GM18909 (cell line): ENCODE measurements around the gene NACA2.
"Not testable (repeated sequence)": the region's sequence is repeated elsewhere in the genome, so short reads cannot be mapped to it uniquely, and the experiment has no call there.

Source experiments
- ATAC-seq: cut with Tn5 transposase; IDR thresholded peaks from one replicate; pipeline ENCODE4 v1.9.1; 2021; ENCODE audit warnings: mild to moderate bottlenecking; ENCODE audit not compliant: unreplicated experiment, poor library complexity

Gene NACA2

DNA sequence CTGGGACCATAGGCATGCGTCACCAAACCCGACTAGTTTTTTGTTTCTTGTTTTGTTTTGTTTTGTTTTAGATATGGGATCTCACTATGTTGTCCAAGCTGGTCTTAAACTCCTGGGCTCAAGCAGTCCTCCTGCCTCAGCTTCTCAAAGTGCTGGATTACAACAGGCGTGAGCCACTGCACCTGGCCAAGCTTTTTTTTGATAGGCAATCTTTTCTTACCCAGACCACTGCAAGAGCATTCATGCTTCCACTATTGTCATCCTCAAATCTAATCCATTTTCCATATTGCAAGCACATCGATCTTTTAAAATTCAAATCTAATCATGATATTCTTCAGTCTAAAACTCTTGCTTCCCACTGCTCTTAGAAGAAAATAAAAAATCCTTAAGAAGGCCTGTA is 10.3 kb upstream of the NACA2 start:
- ATAC-seq = no peak

DNA sequence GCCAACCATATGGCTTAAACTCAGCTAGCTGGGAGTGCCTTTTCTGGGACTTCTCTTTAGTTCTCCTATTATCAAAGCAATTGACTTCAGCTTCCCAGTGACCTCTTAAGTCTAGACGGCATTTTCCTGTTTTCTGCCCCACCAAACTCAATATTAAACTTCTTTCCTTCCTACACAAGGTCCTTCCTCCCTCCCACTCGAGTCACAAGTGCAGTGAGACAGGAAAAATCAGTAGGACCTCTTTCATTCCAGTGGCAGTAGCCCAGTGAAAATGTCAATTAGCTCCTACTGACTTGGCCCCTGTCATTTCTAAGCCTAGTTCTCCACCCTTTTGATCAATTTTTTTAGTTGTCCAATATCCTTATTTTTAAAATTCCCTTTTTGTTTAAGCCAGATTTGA is 9.6 kb upstream of the NACA2 start:
- ATAC-seq = no peak

DNA sequence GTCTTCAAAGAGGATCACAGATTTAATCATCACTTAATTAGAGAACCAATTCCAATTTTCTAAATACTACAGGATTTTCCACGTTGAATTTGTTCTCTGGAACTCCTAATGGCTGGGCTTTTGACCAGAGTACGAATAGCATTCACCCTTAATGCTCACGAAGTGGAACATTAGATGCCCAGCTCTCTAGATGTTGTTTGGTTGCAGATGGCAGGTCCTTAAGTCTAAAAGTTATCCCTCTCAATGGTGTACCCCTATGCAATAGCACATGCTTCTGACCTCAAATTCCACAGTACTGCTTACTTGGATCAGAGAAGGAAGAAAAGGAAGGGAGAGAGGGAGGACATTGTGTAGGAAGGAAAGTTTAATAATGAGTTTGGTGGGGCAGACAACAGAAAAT is 8.6 kb upstream of the NACA2 start:
- no peak for ATAC-seq

GRCh38 chr17:61598014-61598413 is 7.0 kb upstream of the NACA2 start:
- no peak for ATAC-seq

DNA sequence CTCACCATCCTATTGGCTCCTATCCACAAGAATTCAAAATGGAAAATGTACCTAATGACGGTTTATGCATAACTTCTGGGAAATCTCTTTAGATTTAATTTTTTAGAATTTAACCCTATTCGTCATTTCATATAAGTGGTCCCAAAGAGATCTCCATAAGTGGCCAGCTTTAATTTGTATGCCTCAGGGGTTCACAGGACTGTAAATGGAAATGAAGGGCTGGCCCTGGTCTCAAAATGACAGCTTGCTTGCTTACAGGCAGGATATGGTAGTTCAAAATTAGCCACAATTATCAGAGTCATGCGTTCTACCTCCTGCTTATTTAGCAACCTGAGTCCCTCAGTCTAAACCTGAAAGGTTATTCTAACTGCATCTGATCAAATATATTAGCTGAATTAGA is 6.6 kb upstream of the NACA2 start:
- ATAC-seq = no peak

DNA sequence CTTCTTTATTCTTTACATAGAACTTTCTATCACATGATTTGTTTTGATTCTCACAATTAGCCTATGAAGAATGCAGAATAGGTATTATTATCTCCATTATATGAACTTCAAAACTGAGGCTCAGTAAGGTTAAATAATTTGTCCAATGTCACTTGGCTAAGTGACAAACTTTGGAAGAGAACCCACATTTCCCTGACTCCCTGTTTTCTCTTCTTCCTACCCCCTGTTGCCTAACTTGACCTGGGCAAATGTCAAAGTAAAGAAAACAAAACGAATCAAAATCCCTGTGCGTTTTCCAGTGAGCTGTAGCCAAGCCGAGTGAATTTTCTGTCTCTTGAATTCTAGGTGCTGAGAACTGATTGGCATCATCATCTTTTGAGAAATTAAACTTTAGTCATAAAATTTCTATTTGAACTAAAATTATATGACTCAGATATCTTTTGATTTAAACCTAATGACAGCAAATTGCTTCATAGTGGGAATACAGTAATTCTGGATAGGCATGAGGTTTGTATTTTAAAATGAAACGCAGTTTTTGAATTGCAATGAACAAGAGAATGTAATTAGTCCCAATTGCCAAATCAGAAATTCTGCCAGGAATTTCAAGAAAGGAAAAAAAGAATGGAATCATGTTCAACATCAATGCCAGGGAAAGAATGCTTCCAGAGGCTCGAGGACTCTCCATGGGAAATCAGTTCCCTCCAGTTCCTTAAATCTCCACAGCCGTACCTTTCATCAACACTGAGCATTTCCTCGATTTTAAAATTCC is 4.6 kb upstream of the NACA2 start:
- ATAC-seq = no peak

GRCh38 chr17:61594294-61594825 is 3.3 kb upstream of the NACA2 start:
- ATAC-seq = no peak

- ATAC-seq = no peak
Measured at GRCh38 chr17:61593426-61593825, 2.4 kb upstream of the NACA2 start.

DNA sequence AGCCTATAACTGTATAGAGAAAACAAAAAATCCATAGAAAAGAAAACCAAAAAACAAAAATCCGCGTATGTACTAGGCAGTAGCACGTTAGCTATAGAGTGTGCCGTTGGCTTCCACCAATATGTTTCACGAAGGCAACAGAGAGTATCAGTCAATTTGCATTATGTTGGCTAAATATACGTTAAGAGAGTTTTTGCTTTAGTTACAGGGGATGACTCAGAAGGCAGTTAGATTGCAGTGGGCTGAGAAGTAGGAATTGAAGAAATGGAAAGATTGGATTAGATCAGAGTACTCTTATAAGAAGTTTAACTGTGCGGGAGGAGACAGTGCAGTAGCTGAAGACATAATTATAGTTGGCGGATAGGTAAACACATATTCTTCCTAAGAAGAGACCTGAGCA is 911 bp upstream of the NACA2 start:
- no peak for ATAC-seq

DNA sequence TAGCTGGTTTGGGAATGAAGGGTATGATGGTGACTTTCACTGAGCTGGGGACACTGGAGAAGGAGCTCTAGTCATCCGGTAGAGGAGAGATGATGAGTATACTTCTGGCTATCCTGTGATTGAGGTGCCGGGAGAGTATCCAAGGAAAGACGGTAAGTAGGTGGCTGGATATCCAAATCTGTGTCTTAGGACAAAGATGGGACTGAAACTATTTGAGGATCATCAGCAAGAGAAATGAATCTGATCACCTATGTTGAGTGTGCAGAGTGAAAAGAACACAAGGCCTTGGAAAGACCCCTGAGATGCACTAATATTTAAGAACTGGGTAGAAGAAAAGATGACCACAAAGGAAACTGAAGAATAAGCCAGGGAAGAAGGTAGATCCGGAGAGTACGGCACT is 1.0 kb downstream of the NACA2 start:
- ATAC-seq = no peak

GRCh38 chr17:61587807-61588660 is 3.0 kb downstream of the NACA2 start:
- no peak for ATAC-seq

DNA sequence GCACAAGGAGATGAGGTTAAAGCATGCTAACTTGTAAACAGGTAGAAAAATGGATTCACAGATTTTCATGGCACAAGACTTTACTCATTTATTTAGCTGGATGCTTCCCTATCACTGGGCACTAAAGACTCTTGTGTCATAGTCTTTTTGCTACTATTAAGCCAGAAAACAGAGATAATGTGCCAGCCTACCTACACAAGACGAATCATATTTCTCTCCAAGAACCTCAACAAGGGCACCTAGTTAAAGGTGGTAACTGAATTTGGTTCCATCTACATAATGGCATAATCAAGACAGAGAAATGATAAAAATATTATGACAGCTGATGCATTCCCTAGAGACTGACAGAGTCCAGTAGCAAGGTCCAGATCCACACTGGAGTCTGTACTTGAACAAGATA is 3.8 kb downstream of the NACA2 start:
- ATAC-seq = no peak

DNA sequence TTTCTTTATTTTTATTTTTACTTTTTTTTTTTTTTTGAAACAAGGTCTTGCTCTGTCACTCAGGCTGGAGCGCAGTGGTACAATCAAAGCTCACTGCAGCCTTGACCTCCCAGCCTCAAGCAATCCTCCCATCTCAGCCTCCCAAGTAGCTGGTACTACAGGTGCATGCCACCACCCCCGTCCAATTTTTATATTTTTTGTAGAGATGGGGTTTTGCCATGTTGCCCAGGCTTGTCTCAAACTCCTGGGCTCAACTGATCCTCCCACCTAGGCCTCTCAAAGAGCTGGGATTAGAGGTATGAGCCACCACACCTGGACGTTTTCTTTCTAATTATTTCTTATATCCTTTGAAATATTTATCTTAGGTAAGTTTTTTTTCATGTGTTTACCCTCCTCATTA is 4.4 kb downstream of the NACA2 start:
- ATAC-seq = not testable (repeated sequence)

- ATAC-seq = no peak
Measured at GRCh38 chr17:61586031-61586566, 4.9 kb downstream of the NACA2 start.

DNA sequence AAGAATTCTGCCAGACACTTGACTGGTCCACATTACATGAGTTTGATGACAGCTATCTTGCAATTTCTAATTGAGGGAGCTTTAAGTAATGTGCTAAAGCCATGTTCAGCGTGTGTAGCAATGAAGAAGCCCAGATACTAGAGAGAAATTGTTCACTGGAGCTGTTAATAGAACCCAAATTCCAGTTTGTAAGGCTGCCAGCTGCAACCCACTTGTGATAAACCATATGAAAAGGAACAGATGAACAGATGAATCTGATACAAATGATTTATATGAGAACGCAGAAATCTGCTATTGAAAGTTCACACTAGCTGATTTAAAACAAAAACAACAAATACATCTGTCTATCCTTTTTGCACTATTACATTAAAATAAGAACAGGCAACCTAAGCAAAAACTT is 6.2 kb downstream of the NACA2 start:
- ATAC-seq = no peak

GRCh38 chr17:61584266-61584665 is 6.8 kb downstream of the NACA2 start:
- no peak for ATAC-seq

DNA sequence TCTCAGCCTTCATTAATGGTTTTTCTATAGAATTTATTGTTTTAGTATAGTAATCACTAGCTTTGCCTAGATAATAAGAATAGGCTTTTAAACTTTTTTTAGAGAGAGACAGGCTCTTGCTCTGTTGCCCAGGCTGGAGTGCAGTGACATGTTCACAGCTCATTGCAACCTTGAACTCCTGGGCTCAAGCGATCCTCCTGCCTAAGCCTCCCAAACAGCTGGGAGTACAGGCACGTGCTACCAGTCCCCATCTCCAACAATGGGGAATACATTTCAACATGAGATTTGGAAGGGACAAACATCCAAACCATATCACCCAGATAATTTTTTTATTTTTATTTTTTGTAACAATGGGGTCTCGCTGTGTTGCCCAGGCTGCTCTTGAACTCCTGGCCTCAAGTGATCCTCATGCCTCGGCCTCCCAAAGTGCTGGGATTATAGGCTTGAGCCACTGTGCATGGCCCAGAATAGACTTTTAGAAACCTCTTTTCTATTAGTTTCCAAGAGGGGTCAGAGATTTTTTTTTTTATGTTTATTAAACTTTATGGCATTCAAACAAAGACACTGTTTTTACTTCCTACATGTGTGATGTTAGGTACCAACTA is 7.3 kb downstream of the NACA2 start:
- ATAC-seq = no peak

DNA sequence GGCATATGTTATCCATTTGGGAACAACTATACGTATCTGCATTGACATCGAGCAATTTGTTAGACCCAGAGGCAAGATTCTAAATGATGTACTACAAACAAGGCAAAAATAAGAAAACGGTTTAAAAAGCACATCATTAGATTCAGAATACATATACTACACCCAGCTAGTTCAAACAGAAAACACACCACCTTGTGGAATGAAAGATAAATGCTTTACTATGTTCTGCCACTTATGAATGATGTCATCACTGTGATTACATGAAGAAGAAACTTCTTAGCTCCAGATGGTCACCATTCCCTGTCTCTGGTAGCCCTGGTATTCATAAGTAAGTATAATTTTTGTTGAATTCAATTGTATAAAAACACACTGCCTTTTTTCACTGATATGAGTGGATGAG is 7.8 kb downstream of the NACA2 start:
- no peak for ATAC-seq

DNA sequence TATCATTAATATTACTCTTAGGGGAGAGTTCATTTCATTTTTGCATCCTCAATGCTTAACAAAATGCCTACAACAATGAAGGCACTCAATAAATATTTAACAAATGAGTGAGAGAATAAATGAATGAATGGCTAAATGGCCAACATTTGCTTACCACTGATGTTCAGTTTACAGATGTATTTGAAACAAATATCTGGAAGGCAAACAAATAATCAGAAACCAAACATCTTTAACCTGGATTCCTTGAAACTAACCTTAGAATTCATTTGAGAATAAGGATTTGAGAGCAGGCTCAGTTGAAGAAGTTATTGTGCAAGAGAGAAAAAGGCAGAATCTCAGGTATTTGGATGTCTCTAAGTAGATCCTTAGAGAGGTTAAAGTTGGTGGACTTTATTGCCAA is 8.4 kb downstream of the NACA2 start:
- no peak for ATAC-seq

- no peak for ATAC-seq
Measured at GRCh38 chr17:61581611-61582349, 9.2 kb downstream of the NACA2 start.
